K562 (cell line): ENCODE data around the gene COL4A4. TPM values are rescaled to one million over a fixed set of nuclear protein-coding genes. Genes with fewer than 3 reads are reported as not detected.

Experiments used
- MTA1 ChIP-seq: fragments of 450-650 bp; IDR thresholded peaks from 2 replicates; pipeline ENCODE4 v1.6.1; 2017; ENCODE audit warnings: borderline replicate concordance
- RAD21 ChIP-seq, 2 experiments: fragments of 250-450 bp in 1 of 2; fragments of 450-650 bp in 1 of 2; sonication (Bioruptor Pico) in 1 of 2; formaldehyde crosslinking in 1 of 2; IDR thresholded peaks in 1 of 2; conservative IDR thresholded peaks in 1 of 2; 2 replicates each; pipeline versions ENCODE4 v1.4.0 to v1.8.0; 2020 to 2022; ENCODE audit warnings: mild to moderate bottlenecking in 2 of 2, moderate library complexity in 1 of 2
- SMARCC2 ChIP-seq: fragments of 450-650 bp; IDR thresholded peaks from 2 replicates; pipeline ENCODE4 v1.6.1; 2017; ENCODE audit warnings: antibody characterized with exemption, moderate library complexity, mild to moderate bottlenecking, low read depth
- ZSCAN32 ChIP-seq: fragments of 450-650 bp; formaldehyde crosslinking; IDR thresholded peaks from 2 replicates; pipeline ENCODE4 v1.4.0; 2020; ENCODE audit warnings: mild to moderate bottlenecking, moderate library complexity
- ZZZ3 ChIP-seq: fragments of 450-650 bp; IDR thresholded peaks from 2 replicates; pipeline ENCODE4 v1.6.1; 2016; ENCODE audit warnings: antibody characterized with exemption, mild to moderate bottlenecking, moderate library complexity
- polyA plus RNA-seq, 8 experiments: library from polyadenylated mRNA; depleted of rRNA in 4 of 8; stranded (reverse) in 5 of 8; unstranded in 3 of 8; fragments of >200 nt; fragmentation: Nextera tagmentation in 2 of 8; fragmentation: Illumina TruSeq in 1 of 8; extraction: Ambion mirVana in 2 of 8; extraction: Trizol in 1 of 8; gene quantifications; 2 replicates each; pipeline versions ENCODE4 v1.2.1 to v1.2.3, GENCODE V29; 2011 to 2014; ENCODE audit warnings: inconsistent platforms in 1 of 8, missing spikeins in 1 of 8
- total RNA-seq, 7 experiments: library from RNA; depleted of rRNA in 6 of 7; stranded (reverse); fragments of >200 nt in 6 of 7; fragmentation: Illumina TruSeq in 2 of 7; extraction: Trizol in 2 of 7; gene quantifications; 2 replicates each; pipeline versions ENCODE4 v1.2.1 to v1.2.3, GENCODE V29; 2011 to 2021; ENCODE audit warnings: low replicate concordance in 1 of 7
- TF ChIP-seq, protein P1 (sequence below): fragments of 450-650 bp; IDR thresholded peaks from 2 replicates; pipeline ENCODE4 v1.6.1; 2016; ENCODE audit warnings: low read depth

The COL4A4 gene
- total and polyA plus RNA-seq, 9 of the 15 experiments (the other 6 are each of a cell fraction or from before 2014, with no cell fraction given) = under 0.01 to 0.01 TPM; not detected in 7

- TF ChIP-seq, protein P1, sequence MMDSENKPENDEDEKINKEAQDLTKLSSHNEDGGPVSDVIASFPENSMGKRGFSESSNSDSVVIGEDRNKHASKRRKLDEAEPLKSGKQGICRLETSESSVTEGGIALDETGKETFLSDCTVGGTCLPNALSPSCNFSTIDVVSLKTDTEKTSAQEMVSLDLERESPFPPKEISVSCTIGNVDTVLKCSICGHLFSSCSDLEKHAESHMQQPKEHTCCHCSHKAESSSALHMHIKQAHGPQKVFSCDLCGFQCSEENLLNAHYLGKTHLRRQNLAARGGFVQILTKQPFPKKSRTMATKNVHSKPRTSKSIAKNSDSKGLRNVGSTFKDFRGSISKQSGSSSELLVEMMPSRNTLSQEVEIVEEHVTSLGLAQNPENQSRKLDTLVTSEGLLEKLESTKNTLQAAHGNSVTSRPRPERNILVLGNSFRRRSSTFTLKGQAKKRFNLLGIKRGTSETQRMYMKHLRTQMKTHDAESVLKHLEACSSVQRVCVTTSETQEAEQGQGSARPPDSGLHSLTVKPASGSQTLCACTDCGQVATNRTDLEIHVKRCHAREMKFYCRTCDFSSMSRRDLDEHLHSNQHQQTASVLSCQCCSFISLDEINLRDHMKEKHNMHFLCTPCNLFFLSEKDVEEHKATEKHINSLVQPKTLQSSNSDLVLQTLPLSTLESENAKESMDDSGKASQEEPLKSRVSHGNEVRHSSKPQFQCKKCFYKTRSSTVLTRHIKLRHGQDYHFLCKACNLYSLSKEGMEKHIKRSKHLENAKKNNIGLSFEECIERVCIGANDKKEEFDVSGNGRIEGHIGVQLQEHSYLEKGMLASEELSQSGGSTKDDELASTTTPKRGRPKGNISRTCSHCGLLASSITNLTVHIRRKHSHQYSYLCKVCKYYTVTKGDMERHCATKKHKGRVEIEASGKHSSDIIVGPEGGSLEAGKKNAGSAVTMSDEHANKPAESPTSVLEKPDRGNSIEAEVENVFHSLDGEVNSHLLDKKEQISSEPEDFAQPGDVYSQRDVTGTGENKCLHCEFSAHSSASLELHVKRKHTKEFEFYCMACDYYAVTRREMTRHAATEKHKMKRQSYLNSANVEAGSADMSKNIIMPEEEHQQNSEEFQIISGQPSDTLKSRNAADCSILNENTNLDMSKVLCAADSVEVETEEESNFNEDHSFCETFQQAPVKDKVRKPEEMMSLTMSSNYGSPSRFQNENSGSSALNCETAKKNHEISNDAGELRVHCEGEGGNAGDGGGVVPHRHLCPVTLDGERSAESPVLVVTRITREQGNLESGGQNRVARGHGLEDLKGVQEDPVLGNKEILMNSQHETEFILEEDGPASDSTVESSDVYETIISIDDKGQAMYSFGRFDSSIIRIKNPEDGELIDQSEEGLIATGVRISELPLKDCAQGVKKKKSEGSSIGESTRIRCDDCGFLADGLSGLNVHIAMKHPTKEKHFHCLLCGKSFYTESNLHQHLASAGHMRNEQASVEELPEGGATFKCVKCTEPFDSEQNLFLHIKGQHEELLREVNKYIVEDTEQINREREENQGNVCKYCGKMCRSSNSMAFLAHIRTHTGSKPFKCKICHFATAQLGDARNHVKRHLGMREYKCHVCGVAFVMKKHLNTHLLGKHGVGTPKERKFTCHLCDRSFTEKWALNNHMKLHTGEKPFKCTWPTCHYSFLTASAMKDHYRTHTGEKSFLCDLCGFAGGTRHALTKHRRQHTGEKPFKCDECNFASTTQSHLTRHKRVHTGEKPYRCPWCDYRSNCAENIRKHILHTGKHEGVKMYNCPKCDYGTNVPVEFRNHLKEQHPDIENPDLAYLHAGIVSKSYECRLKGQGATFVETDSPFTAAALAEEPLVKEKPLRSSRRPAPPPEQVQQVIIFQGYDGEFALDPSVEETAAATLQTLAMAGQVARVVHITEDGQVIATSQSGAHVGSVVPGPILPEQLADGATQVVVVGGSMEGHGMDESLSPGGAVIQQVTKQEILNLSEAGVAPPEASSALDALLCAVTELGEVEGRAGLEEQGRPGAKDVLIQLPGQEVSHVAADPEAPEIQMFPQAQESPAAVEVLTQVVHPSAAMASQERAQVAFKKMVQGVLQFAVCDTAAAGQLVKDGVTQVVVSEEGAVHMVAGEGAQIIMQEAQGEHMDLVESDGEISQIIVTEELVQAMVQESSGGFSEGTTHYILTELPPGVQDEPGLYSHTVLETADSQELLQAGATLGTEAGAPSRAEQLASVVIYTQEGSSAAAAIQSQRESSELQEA = no peak
- TF ChIP-seq RAD21 (CRISPR knock-in tag; conservative IDR thresholded peaks at IDR 0.05 in 1 of 2, IDR thresholded peaks at IDR 0.05 in 1 of 2) (no peak), SMARCC2 (no peak), ZZZ3 (no peak), MTA1 (no peak), ZSCAN32 (no peak)
Observed at GRCh38 chr2:227146456-227146855, 17.5 kb downstream of the COL4A4 start (continued).
